Fibroblast of the conjunctiva (primary cell): Measurements from ENCODE around the gene GATD1.

Source experiments
- DNase-seq: peaks from one replicate; pipeline ENCODE4 v3.0.0-alpha.2; 2010; ENCODE audit warnings: low read depth

The GATD1 gene

GRCh38 chr11:795634-796564 lies 18.6 kb upstream of the GATD1 start:
- peak; percentile 75 for DNase-seq

GRCh38 chr11:794766-795633 lies 17.7 kb upstream of the GATD1 start:
- DNase-seq: no peak

GRCh38 chr11:794013-794765 lies 16.9 kb upstream of the GATD1 start:
- no peak for DNase-seq

- DNase-seq: no peak
Observed at GRCh38 chr11:793556-793955, 16.3 kb upstream of the GATD1 start.

- DNase-seq: no peak
Observed at GRCh38 chr11:792873-793272, 15.6 kb upstream of the GATD1 start.

- no peak for DNase-seq
Observed at GRCh38 chr11:792535-792821, 15.2 kb upstream of the GATD1 start.

GRCh38 chr11:791658-792534 lies 14.6 kb upstream of the GATD1 start:
- no peak for DNase-seq

GRCh38 chr11:790721-791564 lies 13.7 kb upstream of the GATD1 start:
- no peak for DNase-seq

- DNase-seq: no peak
Observed at GRCh38 chr11:789943-790342, 12.7 kb upstream of the GATD1 start, which contains the start of gene CEND1. Gene CEND1 (minus strand): TSS chr11:790090. CDS start chr11:788576, 1,514 bp downstream.

GRCh38 chr11:788953-789940 lies 12.0 kb upstream of the GATD1 start:
- no peak for DNase-seq

- no peak for DNase-seq
Observed at GRCh38 chr11:788009-788640, 10.8 kb upstream of the GATD1 start.

GRCh38 chr11:787084-787675 lies 9.9 kb upstream of the GATD1 start:
- DNase-seq: no peak

GRCh38 chr11:786235-787083 lies 9.2 kb upstream of the GATD1 start:
- DNase-seq: no peak

GRCh38 chr11:783581-784015 lies 6.3 kb upstream of the GATD1 start:
- DNase-seq: peak; percentile 88

GRCh38 chr11:782264-783174 lies 5.2 kb upstream of the GATD1 start:
- DNase-seq: no peak

GRCh38 chr11:779955-780532 lies 2.8 kb upstream of the GATD1 start:
- DNase-seq: no peak
